H1 (cell line): ENCODE data around the gene ZSCAN18. TPM values are rescaled to one million over a fixed set of nuclear protein-coding genes. Genes with fewer than 3 reads are reported as not detected.

Experiments
- BACH1 ChIP-seq: IDR thresholded peaks from 2 replicates; pipeline ENCODE4 v1.6.1; 2012; ENCODE audit warnings: low read length, improper control_type of control experiment
- RNF2 ChIP-seq: fragments of 200-900, 300-1000 bp; sonication (generic); IDR thresholded peaks from 2 replicates; pipeline ENCODE4 v1.7.1; 2016; ENCODE audit warnings: borderline replicate concordance, low read depth, mild to moderate bottlenecking, antibody characterized with exemption, low read length; ENCODE audit not compliant: poor library complexity, severe bottlenecking; ENCODE audit errors: missing control alignments
- TAF7 ChIP-seq: optimal IDR thresholded peaks from 2 replicates; pipeline ENCODE3; 2011; ENCODE audit warnings: low read depth, mild to moderate bottlenecking, inconsistent platforms, low read length, moderate library complexity, borderline replicate concordance
- polyA plus RNA-seq, 7 experiments: library from polyadenylated mRNA; depleted of rRNA in 3 of 7; stranded (reverse) in 5 of 7; unstranded in 2 of 7; fragments of >200 nt in 5 of 7; fragments of 200-250 nt in 2 of 7; gene quantifications; 1 replicate in 5 of 7; 2 replicates in 1 of 7; 4 replicates in 1 of 7; pipeline versions ENCODE4 v1.2.1 to v1.2.3, GENCODE V29; 2011 to 2013; ENCODE audit warnings: missing spikeins in 2 of 7, mixed read lengths in 2 of 7
- total RNA-seq: library from RNA; stranded (reverse); fragmentation: NEBNext Ultra II Directional; extraction: Animal tissue kit (Norgen Biotek cat#: 25700); gene quantifications from 2 replicates; pipeline ENCODE4 v1.2.1, GENCODE V29; 2021

Gene ZSCAN18
- total and polyA plus RNA-seq, 2 of the 8 experiments (the other 6 are each of a cell fraction or from before 2014, with no cell fraction given), result 37.0 to 41.4 TPM

DNA sequence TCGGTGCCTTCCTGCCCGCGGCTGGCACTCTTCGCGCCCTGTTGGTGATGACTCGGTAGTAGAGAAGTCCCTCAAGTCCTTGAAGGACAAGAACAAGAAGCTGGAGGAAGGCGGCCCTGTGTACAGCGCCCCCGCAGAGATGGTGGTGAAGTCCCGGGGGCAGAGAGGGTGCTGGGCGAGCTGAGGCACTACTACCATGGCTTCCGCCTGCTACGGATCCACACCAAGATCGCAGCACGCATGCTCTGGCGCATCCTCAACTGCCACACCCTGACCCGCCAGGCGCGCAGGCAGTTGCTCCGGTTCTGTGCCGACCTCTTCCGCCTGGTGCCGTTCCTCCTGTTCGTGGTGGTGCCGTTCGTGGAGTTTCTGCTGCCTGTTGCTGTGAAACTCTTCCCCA, 53.1 kb downstream of the ZSCAN18 start (continued):
- TF ChIP-seq BACH1 (no peak), TAF7 (no peak), RNF2 (no peak)
